ENCODE data around the gene IAH1.

GRCh38 chr2:9483107-9483506, 8.8 kb downstream of the IAH1 start:
- TF ChIP-seq CTCF (conservative IDR thresholded peaks at IDR 0.05 in 1 of 2, IDR thresholded peaks at IDR 0.05 in 1 of 2; ENCODE audit: low read depth in 1 of 2, low read length in 2 of 2) (no peak), EZH2 (IDR thresholded peaks at IDR 0.05; ENCODE audit: low read length, missing control alignments) (no peak)
